Measurements from ENCODE around the gene MACROD2. TPM values are rescaled to one million over a fixed set of nuclear protein-coding genes. Genes with fewer than 3 reads are reported as not detected.
A peak's percentile ranks its signal among the peaks of the same experiment; 100 is the strongest.

The MACROD2 gene
- total and polyA plus RNA-seq, 8 donors: 0.78 to 31.3 (median 10.9) TPM; not detected in 1

GRCh38 chr20:15296422-15296821 is 1301.1 kb downstream of the MACROD2 start:
- Histone ChIP-seq H3K36me3 (no peaks in the 10 kb centered on the region), H3K27ac (no peak overlapping the region), H3K4me1 (peaks cover 0 to 26% (median 14%) of the 10 kb centered on the region in 4 donors), H3K9me3 (no peaks in the 10 kb centered on the region), H3K27me3 (no peaks in the 10 kb centered on the region), H3K4me3 (no peak overlapping the region)
- no peak for TF ChIP-seq POLR2AphosphoS5 (IDR thresholded peaks at IDR 0.05)
- DNase-seq: no peak
- intact Hi-C loops (cut with DNase I; ENCODE audit: low total_unique reads): no loop called here

- WGBS, 5 donors: 60 to 79% (median 67%) methylated on average over 5 of the region's 5 CpGs
- peak overlapping the region in 2 of 5 donors; percentile 38 to 74 for H3K27ac ChIP-seq
- peaks cover 0 to 26% (median 14%) of the 10 kb centered on the region in 4 donors for H3K4me1 ChIP-seq
- no peaks in the 10 kb centered on the region for H3K27me3 ChIP-seq
- no peak overlapping the region for H3K4me3 ChIP-seq
- H3K36me3 ChIP-seq: no peaks in the 10 kb centered on the region
- TF ChIP-seq CTCF (IDR thresholded peaks at IDR 0.05): no peak
- no peak for TF ChIP-seq EP300 (IDR thresholded peaks at IDR 0.05)
- intact Hi-C loops (cut with DNase I; ENCODE audit: low total_unique reads): no loop called here
- H3K9me3 ChIP-seq: no peaks in the 10 kb centered on the region
- DNase-seq: peak; percentile 74 to 76
Measured at GRCh38 chr20:15297059-15297875, 1302.0 kb downstream of the MACROD2 start.

- TF ChIP-seq CTCF (IDR thresholded peaks at IDR 0.05) (no peak), EP300 (IDR thresholded peaks at IDR 0.05) (no peak), POLR2A (IDR thresholded peaks at IDR 0.05) (no peak), POLR2AphosphoS5 (IDR thresholded peaks at IDR 0.05) (no peak)
- 84 to 91% (median 87%) methylated on average over 5 of the region's 5 CpGs for WGBS, 5 donors
Measured at GRCh38 chr20:15302075-15302474, 1306.8 kb downstream of the MACROD2 start.

GRCh38 chr20:15310361-15310760 is 1315.0 kb downstream of the MACROD2 start:
- Histone ChIP-seq H3K27ac (no peak overlapping the region), H3K36me3 (no peaks in the 10 kb centered on the region), H3K4me3 (no peak overlapping the region), H3K9me3 (no peaks in the 10 kb centered on the region), H3K27me3 (no peaks in the 10 kb centered on the region), H3K4me1 (no peaks in the 10 kb centered on the region)
- no peak for DNase-seq
- no peak for TF ChIP-seq POLR2A (IDR thresholded peaks at IDR 0.05)
- no peak for TF ChIP-seq POLR2AphosphoS5 (IDR thresholded peaks at IDR 0.05)
- TF ChIP-seq EP300 (IDR thresholded peaks at IDR 0.05): no peak
- TF ChIP-seq CTCF (IDR thresholded peaks at IDR 0.05): no peak
- intact Hi-C loops (cut with DNase I; ENCODE audit: low total_unique reads): no loop called here

More at GRCh38 chr20:15302075-15302474, 1306.8 kb downstream of the MACROD2 start:
- H3K4me3 ChIP-seq: no peak overlapping the region
- H3K9me3 ChIP-seq: no peaks in the 10 kb centered on the region
- no peak for DNase-seq
- intact Hi-C loops (cut with DNase I; ENCODE audit: low total_unique reads): no loop called here
- H3K27me3 ChIP-seq: no peaks in the 10 kb centered on the region
- H3K27ac ChIP-seq: no peak overlapping the region
- H3K4me1 ChIP-seq: peaks cover 0 to 20% (median 7%) of the 10 kb centered on the region in 4 donors
- no peaks in the 10 kb centered on the region for H3K36me3 ChIP-seq

GRCh38 chr20:15316556-15316955 is 1321.2 kb downstream of the MACROD2 start:
- no peak for DNase-seq
- Histone ChIP-seq H3K4me3 (no peak overlapping the region), H3K36me3 (no peaks in the 10 kb centered on the region), H3K27me3 (no peaks in the 10 kb centered on the region), H3K27ac (no peak overlapping the region), H3K9me3 (no peaks in the 10 kb centered on the region), H3K4me1 (no peaks in the 10 kb centered on the region)
- TF ChIP-seq POLR2A (IDR thresholded peaks at IDR 0.05) (no peak), EP300 (IDR thresholded peaks at IDR 0.05) (no peak), CTCF (IDR thresholded peaks at IDR 0.05) (no peak), POLR2AphosphoS5 (IDR thresholded peaks at IDR 0.05) (no peak)
- intact Hi-C loops (cut with DNase I; ENCODE audit: low total_unique reads): no loop called here
- 74 to 84% (median 79%) methylated on average over 1 of the region's 1 CpG for WGBS, 5 donors
